Kasumi-1 (cell line): ENCODE measurements around the gene SLC4A1.
"Not testable (repeated sequence)": the region's sequence is repeated elsewhere in the genome, so short reads cannot be mapped to it uniquely, and the experiment has no call there.

Source experiments
- DNase-seq, 2 experiments: peaks; one replicate each; lab custom pipeline; 2025; lab: John Stamatoyannopoulos, UW

SLC4A1 gene

GRCh38 chr17:44256671-44257070 lies 11.3 kb downstream of the SLC4A1 start:
- no peak for DNase-seq

- DNase-seq, result no peak
Observed at GRCh38 chr17:44255915-44256314, 12.0 kb downstream of the SLC4A1 start.

- no peak for DNase-seq
Observed at GRCh38 chr17:44254361-44255095, 13.4 kb downstream of the SLC4A1 start.

GRCh38 chr17:44253006-44253405 lies 14.9 kb downstream of the SLC4A1 start:
- no peak for DNase-seq

GRCh38 chr17:44251062-44251461 lies 16.9 kb downstream of the SLC4A1 start:
- DNase-seq, result no peak

GRCh38 chr17:44249501-44250246 lies 18.3 kb downstream of the SLC4A1 start:
- DNase-seq, result no peak

- DNase-seq, result no peak
Observed at GRCh38 chr17:44247876-44248736, 19.8 kb downstream of the SLC4A1 start.

- no peak for DNase-seq
Observed at GRCh38 chr17:44247440-44247841, 20.5 kb downstream of the SLC4A1 start.

GRCh38 chr17:44241106-44241624 lies 26.8 kb downstream of the SLC4A1 start:
- DNase-seq, result peak in 1 of 2 experiments; percentile 17

GRCh38 chr17:44237886-44238285 lies 30.0 kb downstream of the SLC4A1 start:
- DNase-seq, result not testable (repeated sequence)

GRCh38 chr17:44236444-44236991 lies 31.4 kb downstream of the SLC4A1 start:
- DNase-seq, result no peak

GRCh38 chr17:44235583-44235936 lies 32.4 kb downstream of the SLC4A1 start:
- no peak for DNase-seq

- no peak for DNase-seq
Observed at GRCh38 chr17:44233582-44233981, 34.4 kb downstream of the SLC4A1 start.

GRCh38 chr17:44232061-44232460 lies 35.9 kb downstream of the SLC4A1 start:
- DNase-seq, result no peak

- DNase-seq, result no peak
Observed at GRCh38 chr17:44230140-44230539, 37.8 kb downstream of the SLC4A1 start.

GRCh38 chr17:44229090-44229489 lies 38.8 kb downstream of the SLC4A1 start:
- DNase-seq, result no peak

GRCh38 chr17:44223541-44224071 lies 44.3 kb downstream of the SLC4A1 start:
- DNase-seq, result no peak

GRCh38 chr17:44222112-44222869 lies 45.6 kb downstream of the SLC4A1 start:
- peak; percentile 67 to 70 for DNase-seq

GRCh38 chr17:44221862-44222111 lies 46.1 kb downstream of the SLC4A1 start:
- DNase-seq, result no peak

GRCh38 chr17:44221084-44221861 lies 46.7 kb downstream of the SLC4A1 start:
- peak; percentile 67 to 68 for DNase-seq
